Small intestine (tissue), 7 donors: ENCODE measurements around the gene FOXD1. TPM values are rescaled to one million over a fixed set of nuclear protein-coding genes. Genes with fewer than 3 reads are reported as not detected.
"Not testable (repeated sequence)": the region's sequence is repeated elsewhere in the genome, so short reads cannot be mapped to it uniquely, and the experiment has no call there.

ENCODE experiments used
- DNase-seq, 2 donors: peaks; one replicate each; pipeline versions ENCODE4 v3.0.0 to v3.0.0-alpha.2; 2013
- FAIRE-seq: peaks from 2 replicates; lab custom pipeline; 2012; peaks lifted over from hg19 to GRCh38; lab: Jason Lieb, UNC
- H3K27ac ChIP-seq, 3 donors: one replicate each; pipeline ENCODE4 v1.5.1; 2013; ENCODE audit warnings: low read length in 2 of 3, mild to moderate bottlenecking in 2 of 3, control low read depth in 1 of 3, inconsistent platforms in 1 of 3, low read depth in 1 of 3, moderate library complexity in 1 of 3
- H3K27me3 ChIP-seq, 3 donors: one replicate each; pipeline ENCODE4 v1.6.1; 2013; ENCODE audit warnings: low read length in 3 of 3, inconsistent platforms in 1 of 3; ENCODE audit not compliant: control insufficient read depth in 3 of 3, insufficient read depth in 3 of 3
- H3K36me3 ChIP-seq, 3 donors: one replicate each; pipeline ENCODE4 v1.6.1; 2013; ENCODE audit warnings: low read length in 3 of 3, inconsistent platforms in 1 of 3, low read depth in 1 of 3, mild to moderate bottlenecking in 1 of 3, moderate library complexity in 1 of 3; ENCODE audit not compliant: control insufficient read depth in 3 of 3, insufficient read depth in 2 of 3
- H3K4me1 ChIP-seq, 3 donors: one replicate each; pipeline ENCODE4 v1.6.1; 2013; ENCODE audit warnings: low read length in 2 of 3, inconsistent platforms in 1 of 3, low read depth in 1 of 3, mild to moderate bottlenecking in 1 of 3, moderate library complexity in 1 of 3; ENCODE audit not compliant: control insufficient read depth in 3 of 3, insufficient read depth in 2 of 3
- H3K4me3 ChIP-seq, 3 donors: one replicate each; pipeline ENCODE4 v1.5.1; 2013; ENCODE audit warnings: low read length in 3 of 3, control low read depth in 1 of 3, inconsistent platforms in 1 of 3, low read depth in 1 of 3, mild to moderate bottlenecking in 1 of 3, moderate library complexity in 1 of 3
- H3K9me3 ChIP-seq, 2 donors: one replicate each; pipeline ENCODE4 v1.6.1; 2013; ENCODE audit warnings: low read depth in 1 of 2, low read length in 1 of 2; ENCODE audit not compliant: control insufficient read depth in 2 of 2, insufficient read depth in 1 of 2
- WGBS, 3 donors: extraction: QIAGEN DNeasy Blood & Tissue Kit; methylation state at CpG; one replicate each; pipeline ENCODE4 v1.1.7; 2013; 5-methylcytosine and 5-hydroxymethylcytosine counted together
- polyA plus RNA-seq, 4 donors: library from polyadenylated mRNA; stranded (reverse) in 3 of 4; unstranded in 1 of 4; fragments of 200-250 nt in 3 of 4; fragments of 120-200 nt in 1 of 4; gene quantifications; one replicate each; pipeline versions ENCODE4 v1.2.1 to v1.2.3, GENCODE V29; 2013
- donor health status: healthy with polysubstance abuse.
- donor health status: control.
- donor health status: control.
- donor health status: Bipolar disorder and iron deficiency.
- donor health status: healthy.

The FOXD1 gene
- polyA plus RNA-seq, 4 donors: 0.04 to 19.2 (median 0.27) TPM; not detected in 1

DNA sequence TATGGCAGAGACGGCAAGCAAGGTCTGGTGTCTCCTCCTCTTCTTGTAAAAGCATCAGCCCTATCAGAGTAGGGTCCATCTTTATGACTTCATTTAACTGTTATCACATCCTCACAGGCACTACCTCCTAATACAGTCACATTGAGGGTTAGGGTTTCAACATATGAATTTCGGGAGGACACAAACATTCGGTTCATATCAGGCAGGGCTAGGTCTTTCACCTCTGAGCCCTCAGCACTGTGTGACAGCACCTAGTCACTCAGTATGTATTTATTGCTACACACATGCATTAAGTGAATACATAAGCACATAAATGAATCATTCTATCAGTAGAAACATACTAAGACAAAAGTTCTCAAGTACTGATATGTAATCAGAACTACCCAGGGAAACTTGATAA, 40.2 kb upstream of the FOXD1 start:
- H3K4me1 ChIP-seq: no peaks in the 10 kb centered on the region
- H3K4me3 ChIP-seq: no peak overlapping the region
- WGBS, 3 donors: 82 to 91% (median 89%) methylated on average over 3 of the region's 3 CpGs
- H3K9me3 ChIP-seq: no peaks in the 10 kb centered on the region
- no peak overlapping the region for H3K27ac ChIP-seq
- no peaks in the 10 kb centered on the region for H3K27me3 ChIP-seq
- FAIRE-seq (no peak), DNase-seq (no peak)
- no peaks in the 10 kb centered on the region for H3K36me3 ChIP-seq

DNA sequence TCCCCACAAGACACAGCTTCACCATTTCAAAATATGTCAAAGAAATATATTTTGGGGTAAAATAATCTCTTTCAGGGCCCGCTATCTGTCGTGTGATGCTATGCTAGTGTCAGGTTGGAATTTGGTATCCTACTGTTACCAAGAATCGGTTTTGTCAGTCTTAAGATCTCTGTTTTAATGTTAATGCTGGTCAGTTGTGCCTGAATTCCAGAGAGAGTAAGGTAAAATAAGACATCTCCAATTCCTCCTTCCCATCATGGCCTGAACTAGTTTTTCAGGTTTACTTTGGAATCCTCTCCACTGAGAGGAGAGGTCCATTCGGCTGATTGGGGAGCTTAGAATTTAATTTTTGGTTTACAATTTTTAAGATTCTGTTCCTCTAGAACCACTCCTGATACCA, 39.2 kb upstream of the FOXD1 start:
- no peaks in the 10 kb centered on the region for H3K4me1 ChIP-seq
- WGBS, 3 donors: 77 to 91% (median 89%) methylated on average over 4 of the region's 4 CpGs
- DNase-seq (no peak), FAIRE-seq (no peak)
- no peaks in the 10 kb centered on the region for H3K27me3 ChIP-seq
- H3K4me3 ChIP-seq: no peak overlapping the region
- no peaks in the 10 kb centered on the region for H3K36me3 ChIP-seq
- no peaks in the 10 kb centered on the region for H3K9me3 ChIP-seq
- H3K27ac ChIP-seq: no peak overlapping the region

DNA sequence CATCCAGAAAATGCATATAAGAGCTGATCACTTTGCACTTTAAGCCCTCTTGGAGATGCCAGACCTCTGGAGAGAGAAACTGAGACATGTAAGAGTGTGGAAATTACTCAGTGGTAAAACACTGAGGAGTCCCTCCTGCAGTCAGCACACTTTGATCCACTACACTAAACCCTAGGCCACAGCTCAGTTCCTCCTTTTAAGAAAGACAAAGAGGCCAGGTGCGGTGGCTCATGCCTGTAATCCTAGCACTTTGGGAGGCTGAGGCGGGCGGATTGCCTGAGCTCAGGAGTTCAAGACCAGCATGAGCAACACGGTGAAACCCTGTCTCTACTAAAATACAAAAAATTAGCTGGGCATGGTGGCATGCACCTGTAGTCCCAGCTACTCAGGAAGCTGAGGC, 38.7 kb upstream of the FOXD1 start:
- not testable (repeated sequence) for FAIRE-seq, H3K4me3 ChIP-seq, DNase-seq, H3K27ac ChIP-seq, H3K4me1 ChIP-seq, H3K9me3 ChIP-seq, H3K27me3 ChIP-seq, H3K36me3 ChIP-seq
- WGBS, 3 donors: 72 to 86% (median 84%) methylated on average over 4 of the region's 4 CpGs

DNA sequence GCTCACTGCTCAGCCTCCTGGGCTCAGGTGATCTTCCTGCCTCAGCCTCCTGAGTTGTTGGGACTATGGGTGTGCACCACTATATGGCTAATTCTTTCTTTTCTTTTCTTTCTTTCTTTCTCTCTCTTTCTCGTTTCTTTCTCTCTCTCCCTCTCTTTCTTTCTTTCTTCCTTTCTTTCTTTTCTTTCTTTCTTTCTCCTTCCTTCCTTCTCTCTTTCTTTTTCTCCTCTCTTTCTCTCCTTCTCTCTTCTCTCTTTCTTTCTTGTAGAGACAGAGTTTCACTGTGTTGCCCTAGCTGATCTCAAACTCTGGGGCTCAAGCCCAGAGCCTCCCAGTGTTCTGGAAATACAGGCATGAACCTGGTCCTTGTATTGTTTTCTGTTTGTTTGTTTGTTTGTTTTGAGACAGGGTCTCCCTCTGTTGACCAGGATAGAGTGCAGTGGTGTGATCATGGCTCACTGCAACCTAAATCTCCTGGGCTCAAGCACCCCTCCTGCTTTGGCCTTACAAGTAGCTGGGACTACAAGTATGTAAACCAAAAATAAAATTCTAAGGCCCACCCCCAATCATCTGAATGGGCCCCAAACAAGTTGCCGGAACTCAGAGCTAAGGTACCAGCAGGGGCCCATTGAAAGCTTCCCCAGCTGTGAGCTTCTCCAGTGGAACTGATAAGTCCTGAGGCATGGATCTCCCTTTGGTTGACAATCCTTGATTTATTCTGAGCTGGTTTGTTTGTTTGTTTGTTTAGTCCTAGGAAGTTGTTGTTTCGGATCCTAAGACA, 37.7 kb upstream of the FOXD1 start:
- H3K4me1 ChIP-seq: no peaks in the 10 kb centered on the region
- H3K36me3 ChIP-seq: no peaks in the 10 kb centered on the region
- WGBS, 3 donors: 62 to 82% (median 79%) methylated on average over 3 of the region's 3 CpGs
- no peaks in the 10 kb centered on the region for H3K27me3 ChIP-seq
- FAIRE-seq: no peak
- H3K27ac ChIP-seq: no peak overlapping the region
- H3K4me3 ChIP-seq: no peak overlapping the region
- H3K9me3 ChIP-seq: no peaks in the 10 kb centered on the region
- DNase-seq: no peak

DNA sequence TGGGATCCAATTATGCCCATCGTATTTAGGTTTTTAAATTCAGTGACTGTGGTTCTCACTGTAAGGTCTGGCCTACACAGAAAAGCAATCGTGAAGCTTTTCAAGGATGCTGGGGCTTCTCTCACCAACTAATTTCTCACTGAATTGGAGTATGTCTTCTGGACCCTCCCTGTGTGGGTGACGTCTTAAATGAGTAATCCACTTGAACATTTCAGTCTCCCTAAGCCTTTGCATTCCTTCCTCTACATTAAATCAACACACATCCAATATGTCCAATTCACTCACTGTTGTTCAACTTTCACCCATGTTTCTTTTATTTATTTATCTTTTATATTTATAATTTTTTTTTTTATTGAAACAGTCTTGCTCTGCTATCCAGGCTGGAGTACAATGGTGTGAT, 37.1 kb upstream of the FOXD1 start:
- Histone ChIP-seq H3K27me3 (no peaks in the 10 kb centered on the region), H3K9me3 (no peaks in the 10 kb centered on the region), H3K4me3 (no peak overlapping the region), H3K4me1 (no peaks in the 10 kb centered on the region), H3K27ac (no peak overlapping the region), H3K36me3 (no peaks in the 10 kb centered on the region)
- WGBS, 3 donors: 87 to 92% (median 91%) methylated on average over 3 of the region's 3 CpGs
- DNase-seq (no peak), FAIRE-seq (no peak)

DNA sequence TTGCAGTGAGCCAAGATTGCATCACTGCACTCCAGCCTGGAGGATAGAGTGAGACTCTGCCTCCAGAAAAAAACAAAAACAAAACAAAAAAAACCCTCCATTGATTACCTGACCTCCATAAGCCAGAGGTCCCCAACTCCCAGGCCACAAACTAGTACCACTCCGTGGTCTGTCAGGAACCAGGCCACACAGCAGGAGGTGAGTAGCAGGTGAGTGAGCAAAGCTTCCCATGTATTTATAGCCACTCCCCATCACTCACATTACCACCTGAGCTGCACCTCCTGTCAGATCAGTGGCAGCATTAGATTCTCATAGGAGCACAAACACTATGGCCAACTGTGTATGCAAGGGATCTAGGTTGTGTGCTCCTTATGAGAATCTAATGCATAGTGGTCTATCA, 35.9 kb upstream of the FOXD1 start:
- DNase-seq: no peak
- H3K4me3 ChIP-seq: no peak overlapping the region
- no peak for FAIRE-seq
- no peaks in the 10 kb centered on the region for H3K36me3 ChIP-seq
- no peak overlapping the region for H3K27ac ChIP-seq
- no peaks in the 10 kb centered on the region for H3K9me3 ChIP-seq
- 89 to 94% (median 91%) methylated on average over 1 of the region's 1 CpG for WGBS, 3 donors
- H3K4me1 ChIP-seq: no peaks in the 10 kb centered on the region
- no peaks in the 10 kb centered on the region for H3K27me3 ChIP-seq

DNA sequence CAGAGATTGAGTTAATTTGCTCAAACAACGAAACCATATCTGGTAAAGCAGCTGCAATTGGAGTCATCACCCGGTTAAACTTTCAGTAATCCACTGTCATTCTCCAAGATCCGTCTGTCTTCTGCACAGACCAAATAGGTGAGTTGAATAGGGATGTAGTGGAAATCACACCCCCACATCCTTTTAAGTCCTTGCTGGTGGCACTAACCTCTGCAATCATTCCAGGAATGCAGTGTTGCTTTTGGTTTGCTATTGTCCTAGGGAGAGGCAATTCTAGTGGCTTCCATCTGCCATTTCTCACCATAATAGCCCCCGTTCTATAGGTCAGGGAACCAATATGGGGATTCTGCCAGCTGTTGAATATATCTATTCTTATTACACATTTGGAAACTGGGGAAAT, 35.1 kb upstream of the FOXD1 start:
- 77 to 88% (median 87%) methylated on average over 4 of the region's 4 CpGs for WGBS, 3 donors
- DNase-seq: no peak
- Histone ChIP-seq H3K36me3 (no peaks in the 10 kb centered on the region), H3K4me3 (no peak overlapping the region), H3K9me3 (no peaks in the 10 kb centered on the region), H3K27me3 (no peaks in the 10 kb centered on the region), H3K4me1 (no peaks in the 10 kb centered on the region), H3K27ac (no peak overlapping the region)
- no peak for FAIRE-seq

DNA sequence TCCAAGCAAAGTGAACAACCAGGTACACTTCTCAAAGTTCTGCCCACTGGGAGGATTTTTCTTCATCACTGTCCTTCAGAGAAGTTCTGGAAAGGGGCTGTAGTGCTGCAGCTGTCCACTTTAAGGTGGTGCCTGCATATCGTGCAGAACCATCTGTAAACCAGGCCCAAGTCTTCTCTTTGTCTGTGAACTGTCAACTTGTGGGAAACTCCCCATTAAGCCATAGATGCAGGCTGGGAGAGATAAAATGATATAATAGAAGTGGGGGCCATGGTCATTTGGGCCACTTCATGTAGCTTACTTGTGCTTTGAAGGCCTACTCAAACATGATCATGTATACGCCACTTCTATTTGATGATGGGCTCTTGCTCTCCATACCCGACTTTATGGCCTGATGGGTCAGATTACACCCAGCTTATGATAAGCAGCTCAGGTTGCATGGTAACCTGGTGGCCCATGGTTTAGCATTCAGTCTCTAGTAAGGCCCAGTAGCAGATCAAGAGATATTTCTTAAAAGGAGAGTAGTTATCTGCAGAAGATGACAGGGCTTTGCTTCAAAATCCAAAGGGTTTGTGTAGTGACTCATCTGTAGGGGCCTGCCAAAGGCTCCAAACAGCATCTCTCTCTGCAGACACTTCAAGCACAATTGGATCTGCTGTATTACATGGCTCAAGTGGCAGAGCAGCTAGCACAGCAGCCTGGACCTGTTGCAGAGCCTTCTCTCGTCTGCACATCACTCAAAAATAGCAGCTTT, 34.0 kb upstream of the FOXD1 start:
- Histone ChIP-seq H3K36me3 (no peaks in the 10 kb centered on the region), H3K9me3 (no peaks in the 10 kb centered on the region), H3K4me1 (no peaks in the 10 kb centered on the region), H3K27me3 (no peaks in the 10 kb centered on the region), H3K27ac (no peak overlapping the region), H3K4me3 (no peak overlapping the region)
- no peak for DNase-seq
- WGBS, 3 donors: 75 to 81% (median 78%) methylated on average over 4 of the region's 4 CpGs
- no peak for FAIRE-seq
